SK-N-SH treated with all-trans-retinoic acid at 6 μM for 48 hours (cell line): ENCODE data around the gene ARHGAP35.

ENCODE experiments used
- CSDC2 ChIP-seq: fragments of 250-450 bp; sonication (Bioruptor Pico); IDR thresholded peaks from 2 replicates; pipeline ENCODE4 v1.5.0; 2020; ENCODE audit warnings: mild to moderate bottlenecking, moderate library complexity
- CSRNP3 ChIP-seq: fragments of 250-450 bp; sonication (Bioruptor Pico); IDR thresholded peaks from 2 replicates; pipeline ENCODE4 v1.5.1; 2021; ENCODE audit warnings: mild to moderate bottlenecking, moderate library complexity
- ISL1 ChIP-seq: fragments of 250-450 bp; sonication (Bioruptor Pico); IDR thresholded peaks from 2 replicates; pipeline ENCODE4 v2.1.2; 2022; ENCODE audit warnings: mild to moderate bottlenecking, moderate library complexity
- OSR1 ChIP-seq: fragments of 250-450 bp; sonication (Bioruptor Pico); IDR thresholded peaks from 2 replicates; pipeline ENCODE4 v1.8.0; 2022; ENCODE audit warnings: moderate library complexity, mild to moderate bottlenecking, inconsistent platforms
- PATZ1 ChIP-seq: fragments of 250-450 bp; sonication (Bioruptor Pico); IDR thresholded peaks from 2 replicates; pipeline ENCODE4 v1.8.0; 2020; ENCODE audit warnings: mild to moderate bottlenecking, moderate library complexity, borderline replicate concordance
- RARB ChIP-seq: fragments of 250-450 bp; sonication (Bioruptor Pico); IDR thresholded peaks from 2 replicates; pipeline ENCODE4 v1.8.0; 2021; ENCODE audit warnings: mild to moderate bottlenecking, moderate library complexity
- SNAI2 ChIP-seq: fragments of 250-450 bp; sonication (Bioruptor Pico); IDR thresholded peaks from 2 replicates; pipeline ENCODE4 v1.5.0; 2020; ENCODE audit warnings: mild to moderate bottlenecking, moderate library complexity
- TCF4 ChIP-seq: fragments of 250-450 bp; sonication (Bioruptor Pico); IDR thresholded peaks from 2 replicates; pipeline ENCODE4 v1.8.0; 2021; ENCODE audit warnings: mild to moderate bottlenecking, moderate library complexity, borderline replicate concordance
- TOX ChIP-seq: fragments of 250-450 bp; sonication (Bioruptor Pico); IDR thresholded peaks from 2 replicates; pipeline ENCODE4 v1.8.0; 2021; ENCODE audit warnings: mild to moderate bottlenecking, moderate library complexity, borderline replicate concordance
- TSHZ2 ChIP-seq: fragments of 250-450 bp; sonication (Bioruptor Pico); IDR thresholded peaks from 2 replicates; pipeline ENCODE4 v1.5.0; 2020; ENCODE audit warnings: mild to moderate bottlenecking, moderate library complexity
- ZC3H10 ChIP-seq: fragments of 250-450 bp; sonication (Bioruptor Pico); IDR thresholded peaks from 2 replicates; pipeline ENCODE4 v1.5.1; 2021; ENCODE audit warnings: mild to moderate bottlenecking, moderate library complexity
- ZFP3 ChIP-seq: fragments of 250-450 bp; sonication (Bioruptor Pico); IDR thresholded peaks from 2 replicates; pipeline ENCODE4 v1.5.0; 2020; ENCODE audit warnings: mild to moderate bottlenecking, moderate library complexity
- ZFP30 ChIP-seq: fragments of 450-650 bp; formaldehyde crosslinking; IDR thresholded peaks from 2 replicates; pipeline ENCODE4 v1.5.0; 2022; ENCODE audit warnings: mild to moderate bottlenecking, moderate library complexity
- ZNF565 ChIP-seq: fragments of 450-650 bp; formaldehyde crosslinking; conservative IDR thresholded peaks from 2 replicates; pipeline ENCODE4 v1.5.0; 2020; ENCODE audit warnings: low read depth, mild to moderate bottlenecking, moderate library complexity

- TF ChIP-seq PATZ1 (CRISPR knock-in tag) (no peak), TCF4 (CRISPR knock-in tag) (no peak), RARB (CRISPR knock-in tag) (no peak), ISL1 (CRISPR knock-in tag) (no peak), TOX (no peak), ZFP30 (CRISPR knock-in tag) (no peak), CSDC2 (CRISPR knock-in tag) (no peak), ZFP3 (CRISPR knock-in tag) (no peak), SNAI2 (CRISPR knock-in tag) (no peak), ZC3H10 (CRISPR knock-in tag) (no peak), CSRNP3 (no peak), ZNF565 (CRISPR knock-in tag) (no peak), TSHZ2 (CRISPR knock-in tag) (no peak), OSR1 (no peak)
Observed at GRCh38 chr19:46909356-46909755, 48.6 kb downstream of the ARHGAP35 start.
